ENCODE results near the gene SMIM44. TPM values are rescaled to one million over a fixed set of nuclear protein-coding genes. Genes with fewer than 3 reads are reported as not detected.

Gene SMIM44
- total and polyA plus RNA-seq, 9 of the 15 experiments (the other 6 are each of a cell fraction or from before 2014, with no cell fraction given), result not detected

GRCh38 chr19:3520166-3521103 is 37.2 kb upstream of the SMIM44 start (continued):
- no peak for TF ChIP-seq BCLAF1 (IDR thresholded peaks at IDR 0.05; ENCODE audit: borderline replicate concordance in 1 of 2, control insufficient read depth in 1 of 2, low read depth in 2 of 2, low read length in 1 of 2)
- TF ChIP-seq ARID3B (CRISPR knock-in tag; IDR thresholded peaks at IDR 0.05; ENCODE audit: borderline replicate concordance), result no peak
- TF ChIP-seq TRIM24 (IDR thresholded peaks at IDR 0.05), result peak; percentile 31 to 68; a peak in 3 of 4 replicates
- TF ChIP-seq IRF9 (tag; IDR thresholded peaks at IDR 0.05), result no peak; the same call in 1 of the 2 replicates
- no peak for TF ChIP-seq LARP7 (IDR thresholded peaks at IDR 0.05)
- no peak for TF ChIP-seq ZNF444 (CRISPR knock-in tag; IDR thresholded peaks at IDR 0.05)
- no peak for TF ChIP-seq MCM2 (IDR thresholded peaks at IDR 0.05; ENCODE audit: low read depth)
- 0 out of 2 replicates have a peak, but pooled peaks have one; percentile 35 for TF ChIP-seq TOE1 (IDR thresholded peaks at IDR 0.05; ENCODE audit: borderline replicate concordance)
- peak; percentile 56; the same call in 1 of the 2 replicates for TF ChIP-seq TOE1 (CRISPR knock-in tag; IDR thresholded peaks at IDR 0.05; ENCODE audit: borderline replicate concordance, low read depth)
- TF ChIP-seq NR1H2 (CRISPR knock-in tag; IDR thresholded peaks at IDR 0.05), result 0 out of 2 replicates have a peak, but pooled peaks have one; percentile 63
- no peak for TF ChIP-seq NFATC3 (IDR thresholded peaks at IDR 0.05)
- TF ChIP-seq POLR2H (tag; IDR thresholded peaks at IDR 0.05; ENCODE audit: low read depth), result no peak
- no peak for TF ChIP-seq CLOCK (CRISPR knock-in tag; IDR thresholded peaks at IDR 0.05; ENCODE audit: borderline replicate concordance)
- no peak for TF ChIP-seq TCFL5 (CRISPR knock-in tag; conservative IDR thresholded peaks at IDR 0.05)
- no peak for TF ChIP-seq ARHGAP35 (IDR thresholded peaks at IDR 0.05; ENCODE audit: partially characterized antibody)
- TF ChIP-seq RHOXF2B (CRISPR knock-in tag; conservative IDR thresholded peaks at IDR 0.05), result no peak
- TF ChIP-seq IRF2 (CRISPR knock-in tag; IDR thresholded peaks at IDR 0.05), result no peak
- no peak for TF ChIP-seq KDM2B (CRISPR knock-in tag; IDR thresholded peaks at IDR 0.05)
- TF ChIP-seq CHD1 (IDR thresholded peaks at IDR 0.05; ENCODE audit: low read length), result no peak
- TF ChIP-seq ZSCAN29 (IDR thresholded peaks at IDR 0.05), result no peak

Data from K562 (cell line).